ENCODE results near the gene NXPE3.

NXPE3 gene

GRCh38 chr3:101868534-101869464 lies 89.8 kb downstream of the NXPE3 start:
- Histone ChIP-seq H3K9me3 (no peaks in the 10 kb centered on the region), H3K27me3 (no peaks in the 10 kb centered on the region), H3K36me3 (no peaks in the 10 kb centered on the region), H3K4me1 (peaks cover 6% of the 10 kb centered on the region; the same call in 1 of the 2 replicates), H3K4me3 (ENCODE audit: low read depth, low read length) (no peak overlapping the region)
- TF ChIP-seq, protein P1, sequence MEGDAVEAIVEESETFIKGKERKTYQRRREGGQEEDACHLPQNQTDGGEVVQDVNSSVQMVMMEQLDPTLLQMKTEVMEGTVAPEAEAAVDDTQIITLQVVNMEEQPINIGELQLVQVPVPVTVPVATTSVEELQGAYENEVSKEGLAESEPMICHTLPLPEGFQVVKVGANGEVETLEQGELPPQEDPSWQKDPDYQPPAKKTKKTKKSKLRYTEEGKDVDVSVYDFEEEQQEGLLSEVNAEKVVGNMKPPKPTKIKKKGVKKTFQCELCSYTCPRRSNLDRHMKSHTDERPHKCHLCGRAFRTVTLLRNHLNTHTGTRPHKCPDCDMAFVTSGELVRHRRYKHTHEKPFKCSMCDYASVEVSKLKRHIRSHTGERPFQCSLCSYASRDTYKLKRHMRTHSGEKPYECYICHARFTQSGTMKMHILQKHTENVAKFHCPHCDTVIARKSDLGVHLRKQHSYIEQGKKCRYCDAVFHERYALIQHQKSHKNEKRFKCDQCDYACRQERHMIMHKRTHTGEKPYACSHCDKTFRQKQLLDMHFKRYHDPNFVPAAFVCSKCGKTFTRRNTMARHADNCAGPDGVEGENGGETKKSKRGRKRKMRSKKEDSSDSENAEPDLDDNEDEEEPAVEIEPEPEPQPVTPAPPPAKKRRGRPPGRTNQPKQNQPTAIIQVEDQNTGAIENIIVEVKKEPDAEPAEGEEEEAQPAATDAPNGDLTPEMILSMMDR (IDR thresholded peaks at IDR 0.05; ENCODE audit: low read depth, low read length) = no peak
- DNase-seq = no peak

- TF ChIP-seq, protein P1 (IDR thresholded peaks at IDR 0.05; ENCODE audit: low read depth, low read length) = no peak
- no peaks in the 10 kb centered on the region for H3K9me3 ChIP-seq
- H3K4me1 ChIP-seq = peaks cover 6% of the 10 kb centered on the region; the same call in 1 of the 2 replicates
- no peaks in the 10 kb centered on the region for H3K36me3 ChIP-seq
- no peaks in the 10 kb centered on the region for H3K27me3 ChIP-seq
- no peak overlapping the region for H3K4me3 ChIP-seq (ENCODE audit: low read depth, low read length)
- no peak for DNase-seq
Measured at GRCh38 chr3:101870138-101870537, 91.1 kb downstream of the NXPE3 start.

GRCh38 chr3:101873619-101874018 lies 94.6 kb downstream of the NXPE3 start:
- Histone ChIP-seq H3K4me1 (no peaks in the 10 kb centered on the region), H3K36me3 (no peaks in the 10 kb centered on the region), H3K4me3 (ENCODE audit: low read depth, low read length) (no peak overlapping the region), H3K9me3 (no peaks in the 10 kb centered on the region), H3K27me3 (no peaks in the 10 kb centered on the region)
- no peak for DNase-seq
- TF ChIP-seq, protein P1 (IDR thresholded peaks at IDR 0.05; ENCODE audit: low read depth, low read length) = no peak

GRCh38 chr3:101876142-101876541 lies 97.1 kb downstream of the NXPE3 start:
- H3K9me3 ChIP-seq = no peaks in the 10 kb centered on the region
- no peaks in the 10 kb centered on the region for H3K27me3 ChIP-seq
- TF ChIP-seq, protein P1 (IDR thresholded peaks at IDR 0.05; ENCODE audit: low read depth, low read length) = no peak
- H3K36me3 ChIP-seq = no peaks in the 10 kb centered on the region
- no peak for DNase-seq
- no peaks in the 10 kb centered on the region for H3K4me1 ChIP-seq
- no peak overlapping the region for H3K4me3 ChIP-seq (ENCODE audit: low read depth, low read length)

Measured in BE2C (cell line).